NAMALWA (cell line): ENCODE measurements around the gene TTYH1.

Experiments
- DNase-seq: peaks from one replicate; pipeline ENCODE4 v3.0.0-alpha.2; 2015; ENCODE audit warnings: low spot score

TTYH1 gene

DNA sequence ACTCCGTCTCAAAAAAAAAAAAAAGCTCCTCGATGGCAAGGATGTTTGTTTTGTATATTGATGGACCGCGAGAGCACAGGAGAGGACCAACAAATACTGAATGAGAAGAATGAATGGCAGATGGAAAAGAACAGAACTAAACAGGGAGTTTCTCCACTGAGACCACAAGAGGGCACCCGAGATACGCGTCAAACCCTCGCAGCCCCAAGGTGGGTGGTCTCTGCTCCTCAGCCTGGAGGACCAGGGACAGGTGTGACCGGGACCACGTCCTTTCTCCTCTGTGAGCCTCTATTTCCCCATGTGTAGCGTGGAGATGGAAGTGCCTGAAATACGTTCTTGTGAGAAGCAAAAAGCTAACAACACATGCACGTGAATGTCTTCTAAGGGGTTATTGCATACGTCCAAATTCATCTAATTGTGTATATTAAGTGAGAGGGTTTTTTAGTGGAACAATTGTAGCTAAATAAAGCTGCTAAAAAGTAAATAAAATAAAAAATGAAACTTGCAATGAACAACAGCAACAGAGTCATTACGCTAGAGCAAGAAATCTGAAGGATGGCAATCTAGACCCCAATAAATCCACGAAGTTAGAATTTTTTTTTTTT, 66.2 kb downstream of the TTYH1 start:
- peak; percentile 77 for DNase-seq

DNA sequence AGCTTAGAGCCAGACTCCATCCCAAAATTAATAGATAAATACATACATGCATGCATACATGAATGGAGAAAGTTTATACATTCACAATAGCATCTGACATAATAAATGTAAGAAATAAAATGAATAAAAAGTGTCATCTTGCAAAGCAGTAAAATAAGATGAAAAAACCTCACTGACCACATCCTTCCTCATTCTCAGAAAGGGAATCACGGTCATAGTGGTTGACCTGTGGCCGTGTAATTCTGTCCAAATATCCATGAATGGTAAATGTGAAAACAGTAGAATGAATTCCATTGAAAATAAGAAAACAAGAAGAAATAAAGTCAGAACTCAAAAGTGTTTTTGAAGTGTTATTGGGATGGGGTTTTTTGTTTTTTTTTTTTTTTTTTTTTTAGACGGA, 67.6 kb downstream of the TTYH1 start:
- DNase-seq, result no peak

DNA sequence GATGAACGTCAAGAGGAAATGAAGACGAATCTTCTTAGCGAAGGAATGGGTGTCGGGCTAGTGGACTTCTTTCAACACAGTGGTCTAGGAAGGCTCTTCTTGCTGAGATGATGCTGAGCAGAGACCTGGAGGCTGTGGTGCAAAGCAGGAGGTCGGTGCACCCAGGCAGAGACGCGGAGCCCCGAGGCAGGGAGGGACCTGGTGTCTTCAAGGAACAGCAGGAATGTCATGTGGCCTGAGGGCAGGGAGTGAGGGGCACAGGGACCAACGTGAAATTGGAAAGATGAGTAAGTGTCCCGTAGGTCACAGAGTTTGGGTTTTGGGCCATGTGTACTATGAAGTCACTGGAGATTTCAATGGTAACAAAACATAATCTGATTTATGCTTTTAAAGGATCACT, 69.2 kb downstream of the TTYH1 start:
- DNase-seq, result no peak

DNA sequence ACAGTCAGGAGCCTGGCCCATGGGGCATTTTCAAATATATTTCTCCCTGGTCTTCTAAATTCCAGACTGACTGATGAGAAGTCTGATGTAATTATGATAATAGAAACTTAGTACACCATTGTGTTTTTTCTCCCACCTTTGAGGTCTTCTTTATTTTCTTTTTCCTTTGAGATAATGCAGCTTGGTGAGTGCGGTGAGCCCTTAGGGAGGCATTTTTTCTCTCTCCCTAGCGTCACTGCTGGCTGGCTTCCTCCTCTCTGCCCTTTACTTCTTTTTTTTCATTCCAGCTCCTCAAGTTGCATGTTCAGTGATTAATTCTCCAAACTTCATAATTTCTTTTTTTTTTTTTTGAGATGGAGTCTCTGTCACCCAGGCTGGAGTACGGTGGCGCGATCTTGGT, 70.6 kb downstream of the TTYH1 start:
- no peak for DNase-seq
